ENCODE measurements around the gene TFDP2. TPM values are rescaled to one million over a fixed set of nuclear protein-coding genes. Genes with fewer than 3 reads are reported as not detected.

TFDP2 gene
- 22.0 and 22.1 TPM in 2 replicates for total RNA-seq

GRCh38 chr3:142148792-142149672 lies at the start of gene TFDP2:
TFDP2 (minus strand) TSS chr3:142149544; CDS start chr3:142101749, 47,795 bp downstream.
- intact Hi-C loops (cut with micrococcal nuclease), result loop anchor here (1.0 to 5.0 kb wide), 6 partner anchors 76 to 428 kb away; partner anchors contain the start of genes ATP1B3, ATR and GK5
- Mint-ChIP-seq H3K4me3 (peak within 1 kb of the TSS; percentile 83), H3K36me3 (ENCODE audit: low read depth) (no peaks in the 10 kb centered on the region), H3K27me3 (peaks cover 4% of the 10 kb centered on the region), H3K9me3 (no peaks in the 10 kb centered on the region), H3K4me1 (peaks cover 16% of the 10 kb centered on the region), H3K27ac (peak within 1 kb of the TSS; percentile 73)
- DNase-seq, result peak; percentile 97

- H3K4me3 Mint-ChIP-seq, result no peak overlapping the region
- H3K27me3 Mint-ChIP-seq, result no peaks in the 10 kb centered on the region
- peaks cover 15% of the 10 kb centered on the region for H3K36me3 Mint-ChIP-seq (ENCODE audit: low read depth)
- no peaks in the 10 kb centered on the region for H3K4me1 Mint-ChIP-seq
- intact Hi-C loops (cut with micrococcal nuclease), result no loop called here
- no peak overlapping the region for H3K27ac Mint-ChIP-seq
- H3K9me3 Mint-ChIP-seq, result no peaks in the 10 kb centered on the region
- no peak for DNase-seq
Observed at GRCh38 chr3:142188846-142189245, 39.5 kb upstream of the TFDP2 start.

- H3K4me1 Mint-ChIP-seq, result no peaks in the 10 kb centered on the region
Observed at GRCh38 chr3:142180761-142181362, 31.5 kb upstream of the TFDP2 start.

GRCh38 chr3:142175478-142175877 lies 26.1 kb upstream of the TFDP2 start:
- Mint-ChIP-seq H3K36me3 (ENCODE audit: low read depth) (peaks cover 9% of the 10 kb centered on the region), H3K4me1 (no peaks in the 10 kb centered on the region), H3K27ac (no peak overlapping the region), H3K27me3 (no peaks in the 10 kb centered on the region), H3K9me3 (no peaks in the 10 kb centered on the region), H3K4me3 (no peak overlapping the region)
- DNase-seq, result no peak
- intact Hi-C loops (cut with micrococcal nuclease), result no loop called here

More at GRCh38 chr3:142180761-142181362, 31.5 kb upstream of the TFDP2 start:
- Mint-ChIP-seq H3K36me3 (ENCODE audit: low read depth) (peaks cover 13% of the 10 kb centered on the region), H3K9me3 (no peaks in the 10 kb centered on the region), H3K27ac (no peak overlapping the region), H3K4me3 (no peak overlapping the region), H3K27me3 (no peaks in the 10 kb centered on the region)
- intact Hi-C loops (cut with micrococcal nuclease), result no loop called here
- peak; percentile 70 for DNase-seq

- DNase-seq, result no peak
- Mint-ChIP-seq H3K27ac (no peak overlapping the region), H3K9me3 (no peaks in the 10 kb centered on the region), H3K36me3 (ENCODE audit: low read depth) (peaks cover 12% of the 10 kb centered on the region), H3K4me3 (no peak overlapping the region), H3K27me3 (no peaks in the 10 kb centered on the region), H3K4me1 (no peaks in the 10 kb centered on the region)
- intact Hi-C loops (cut with micrococcal nuclease), result no loop called here
Observed at GRCh38 chr3:142174559-142174958, 25.2 kb upstream of the TFDP2 start.

- Mint-ChIP-seq H3K27ac (no peak overlapping the region), H3K4me1 (peaks cover 2% of the 10 kb centered on the region), H3K9me3 (no peaks in the 10 kb centered on the region), H3K27me3 (no peaks in the 10 kb centered on the region), H3K4me3 (no peak overlapping the region), H3K36me3 (ENCODE audit: low read depth) (peaks cover 16% of the 10 kb centered on the region)
- intact Hi-C loops (cut with micrococcal nuclease), result no loop called here
- no peak for DNase-seq
Observed at GRCh38 chr3:142168514-142168913, 19.2 kb upstream of the TFDP2 start.

GRCh38 chr3:142165194-142165593 lies 15.8 kb upstream of the TFDP2 start:
- no peak for DNase-seq
- peaks cover 15% of the 10 kb centered on the region for H3K36me3 Mint-ChIP-seq (ENCODE audit: low read depth)
- no peaks in the 10 kb centered on the region for H3K9me3 Mint-ChIP-seq
- no peak overlapping the region for H3K4me3 Mint-ChIP-seq
- intact Hi-C loops (cut with micrococcal nuclease), result no loop called here
- H3K27ac Mint-ChIP-seq, result no peak overlapping the region
- no peaks in the 10 kb centered on the region for H3K27me3 Mint-ChIP-seq
- H3K4me1 Mint-ChIP-seq, result peaks cover 2% of the 10 kb centered on the region

GRCh38 chr3:142159083-142159740 lies 9.9 kb upstream of the TFDP2 start:
- no peaks in the 10 kb centered on the region for H3K4me1 Mint-ChIP-seq
- H3K9me3 Mint-ChIP-seq, result no peaks in the 10 kb centered on the region
- H3K4me3 Mint-ChIP-seq, result no peak overlapping the region
- H3K27me3 Mint-ChIP-seq, result no peaks in the 10 kb centered on the region
- DNase-seq, result no peak
- intact Hi-C loops (cut with micrococcal nuclease), result no loop called here
- peaks cover 2% of the 10 kb centered on the region for H3K36me3 Mint-ChIP-seq (ENCODE audit: low read depth)
- H3K27ac Mint-ChIP-seq, result no peak overlapping the region

- H3K27me3 Mint-ChIP-seq, result peaks cover 4% of the 10 kb centered on the region
- H3K4me1 Mint-ChIP-seq, result peaks cover 2% of the 10 kb centered on the region
- H3K9me3 Mint-ChIP-seq, result no peaks in the 10 kb centered on the region
- DNase-seq, result no peak
- H3K27ac Mint-ChIP-seq, result no peak overlapping the region
- no peaks in the 10 kb centered on the region for H3K36me3 Mint-ChIP-seq (ENCODE audit: low read depth)
- intact Hi-C loops (cut with micrococcal nuclease), result no loop called here
- no peak overlapping the region for H3K4me3 Mint-ChIP-seq
Observed at GRCh38 chr3:142154186-142154585, 4.8 kb upstream of the TFDP2 start.

GRCh38 chr3:142152384-142152783 lies 3.0 kb upstream of the TFDP2 start:
- H3K9me3 Mint-ChIP-seq, result no peaks in the 10 kb centered on the region
- no peaks in the 10 kb centered on the region for H3K36me3 Mint-ChIP-seq (ENCODE audit: low read depth)
- H3K4me3 Mint-ChIP-seq, result no peak overlapping the region
- H3K27ac Mint-ChIP-seq, result no peak overlapping the region
- no peak for DNase-seq
- peaks cover 4% of the 10 kb centered on the region for H3K27me3 Mint-ChIP-seq
- intact Hi-C loops (cut with micrococcal nuclease), result no loop called here
- peaks cover 10% of the 10 kb centered on the region for H3K4me1 Mint-ChIP-seq

GRCh38 chr3:142151828-142152227 lies 2.5 kb upstream of the TFDP2 start:
- peaks cover 4% of the 10 kb centered on the region for H3K27me3 Mint-ChIP-seq
- intact Hi-C loops (cut with micrococcal nuclease), result no loop called here
- no peak overlapping the region for H3K27ac Mint-ChIP-seq
- H3K36me3 Mint-ChIP-seq (ENCODE audit: low read depth), result no peaks in the 10 kb centered on the region
- no peak for DNase-seq
- no peaks in the 10 kb centered on the region for H3K9me3 Mint-ChIP-seq
- H3K4me3 Mint-ChIP-seq, result no peak overlapping the region
- peaks cover 13% of the 10 kb centered on the region for H3K4me1 Mint-ChIP-seq

GRCh38 chr3:142151240-142151639 lies 1.9 kb upstream of the TFDP2 start:
- DNase-seq, result no peak
- Mint-ChIP-seq H3K27me3 (peaks cover 4% of the 10 kb centered on the region), H3K4me1 (peaks cover 16% of the 10 kb centered on the region), H3K9me3 (no peaks in the 10 kb centered on the region), H3K27ac (no peak overlapping the region), H3K4me3 (no peak overlapping the region), H3K36me3 (ENCODE audit: low read depth) (no peaks in the 10 kb centered on the region)
- intact Hi-C loops (cut with micrococcal nuclease), result no loop called here

GRCh38 chr3:142150271-142150670 lies 927 bp upstream of the TFDP2 start:
- no peaks in the 10 kb centered on the region for H3K9me3 Mint-ChIP-seq
- no peak for DNase-seq
- peaks cover 16% of the 10 kb centered on the region for H3K4me1 Mint-ChIP-seq
- peak overlapping the region; percentile 34 for H3K4me3 Mint-ChIP-seq
- H3K27me3 Mint-ChIP-seq, result peaks cover 4% of the 10 kb centered on the region
- no peaks in the 10 kb centered on the region for H3K36me3 Mint-ChIP-seq (ENCODE audit: low read depth)
- intact Hi-C loops (cut with micrococcal nuclease), result no loop called here
- no peak overlapping the region for H3K27ac Mint-ChIP-seq

- intact Hi-C loops (cut with micrococcal nuclease), result loop anchor here (1.0 to 5.0 kb wide), 6 partner anchors 76 to 428 kb away; partner anchors contain the start of genes ATP1B3, ATR and GK5
- peak overlapping the region; percentile 43 for H3K27ac Mint-ChIP-seq
- peak overlapping the region; percentile 83 for H3K4me3 Mint-ChIP-seq
- peaks cover 4% of the 10 kb centered on the region for H3K27me3 Mint-ChIP-seq
- no peak for DNase-seq
- H3K4me1 Mint-ChIP-seq, result peaks cover 16% of the 10 kb centered on the region
- no peaks in the 10 kb centered on the region for H3K9me3 Mint-ChIP-seq
- no peaks in the 10 kb centered on the region for H3K36me3 Mint-ChIP-seq (ENCODE audit: low read depth)
Observed at GRCh38 chr3:142149673-142149992, 289 bp upstream of the TFDP2 start.
